ENCODE results near the gene SOX10.

The SOX10 gene

DNA sequence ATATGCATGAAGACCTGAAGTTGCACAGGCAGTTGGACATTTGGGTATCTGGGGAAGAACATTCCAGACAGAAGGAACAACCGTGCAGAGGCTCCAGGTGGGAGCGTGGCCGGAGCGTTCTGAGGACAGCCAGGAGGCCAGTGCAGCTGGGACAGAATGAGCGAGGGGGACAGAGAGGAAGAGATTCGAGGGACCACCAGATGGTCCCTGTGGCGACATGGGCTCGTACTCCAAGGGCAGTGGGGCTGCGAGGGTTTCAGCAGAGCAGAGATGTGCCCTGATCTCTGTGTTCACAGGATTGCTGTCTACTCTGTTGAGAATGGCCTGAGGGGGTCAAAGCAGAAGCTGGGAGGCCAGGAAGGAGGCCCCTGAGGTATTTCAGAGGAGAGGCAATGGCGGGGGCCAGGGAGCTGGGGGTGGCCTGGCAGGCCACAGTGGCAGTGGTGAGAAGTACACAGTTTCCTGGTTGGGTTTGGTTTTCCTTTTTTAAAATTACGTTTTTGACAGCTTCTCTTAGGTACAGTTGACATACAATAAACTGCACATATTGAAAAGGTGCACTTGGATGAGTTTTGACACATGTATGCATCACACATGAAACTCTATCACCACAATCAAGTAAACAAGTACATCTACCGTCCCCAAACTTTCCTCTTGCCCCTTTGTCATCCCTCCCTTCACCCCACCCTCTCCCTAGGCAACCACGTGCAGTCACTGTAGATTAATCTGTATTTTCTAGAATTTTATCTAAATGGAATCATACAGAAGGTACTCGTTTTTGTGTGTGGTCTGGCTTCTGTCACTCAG is 24.8 kb upstream of the SOX10 start:
- TF ChIP-seq, protein P1, sequence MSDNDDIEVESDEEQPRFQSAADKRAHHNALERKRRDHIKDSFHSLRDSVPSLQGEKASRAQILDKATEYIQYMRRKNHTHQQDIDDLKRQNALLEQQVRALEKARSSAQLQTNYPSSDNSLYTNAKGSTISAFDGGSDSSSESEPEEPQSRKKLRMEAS (IDR thresholded peaks at IDR 0.05; ENCODE audit: low read depth, low read length), result no peak
- TF ChIP-seq MYC (IDR thresholded peaks at IDR 0.05; ENCODE audit: low read depth, low read length) (no peak), POLR2A (IDR thresholded peaks at IDR 0.05; ENCODE audit: extremely low read depth, insufficient read length) (no peak)
- TF ChIP-seq, protein P2, sequence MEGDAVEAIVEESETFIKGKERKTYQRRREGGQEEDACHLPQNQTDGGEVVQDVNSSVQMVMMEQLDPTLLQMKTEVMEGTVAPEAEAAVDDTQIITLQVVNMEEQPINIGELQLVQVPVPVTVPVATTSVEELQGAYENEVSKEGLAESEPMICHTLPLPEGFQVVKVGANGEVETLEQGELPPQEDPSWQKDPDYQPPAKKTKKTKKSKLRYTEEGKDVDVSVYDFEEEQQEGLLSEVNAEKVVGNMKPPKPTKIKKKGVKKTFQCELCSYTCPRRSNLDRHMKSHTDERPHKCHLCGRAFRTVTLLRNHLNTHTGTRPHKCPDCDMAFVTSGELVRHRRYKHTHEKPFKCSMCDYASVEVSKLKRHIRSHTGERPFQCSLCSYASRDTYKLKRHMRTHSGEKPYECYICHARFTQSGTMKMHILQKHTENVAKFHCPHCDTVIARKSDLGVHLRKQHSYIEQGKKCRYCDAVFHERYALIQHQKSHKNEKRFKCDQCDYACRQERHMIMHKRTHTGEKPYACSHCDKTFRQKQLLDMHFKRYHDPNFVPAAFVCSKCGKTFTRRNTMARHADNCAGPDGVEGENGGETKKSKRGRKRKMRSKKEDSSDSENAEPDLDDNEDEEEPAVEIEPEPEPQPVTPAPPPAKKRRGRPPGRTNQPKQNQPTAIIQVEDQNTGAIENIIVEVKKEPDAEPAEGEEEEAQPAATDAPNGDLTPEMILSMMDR (IDR thresholded peaks at IDR 0.05; ENCODE audit: low read depth, low read length), result no peak
- H3K4me3 ChIP-seq (ENCODE audit: low read depth, low read length), result no peak overlapping the region
- no peak for DNase-seq (ENCODE audit: low read depth)

DNA sequence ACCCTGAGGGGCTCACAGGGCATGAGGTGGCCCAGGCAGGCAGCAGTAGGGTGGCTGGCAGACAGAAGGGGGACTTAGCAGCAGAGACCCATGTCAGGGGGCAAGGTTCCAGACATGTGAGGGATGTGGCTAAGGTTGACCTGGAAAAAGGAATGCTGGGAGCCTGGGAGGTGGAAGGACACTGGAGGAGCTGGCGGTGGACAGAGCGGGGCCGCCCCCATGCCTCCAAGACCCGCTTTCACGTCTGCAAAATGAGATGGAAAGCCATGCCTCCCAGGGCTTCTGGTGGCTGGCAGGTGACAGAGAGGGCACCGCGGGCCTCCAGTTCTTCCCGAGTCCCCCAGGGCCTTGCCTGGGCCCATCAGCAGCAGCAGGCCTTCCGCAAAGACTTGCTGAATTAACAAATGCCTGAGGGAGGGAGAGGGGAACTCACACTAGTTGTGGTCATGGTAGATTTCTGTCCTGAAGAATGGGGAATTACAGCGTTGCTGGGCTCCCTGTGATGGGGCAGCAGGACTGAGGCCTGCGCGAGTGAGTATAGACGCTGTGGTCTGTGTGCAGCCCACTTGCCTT is 23.1 kb upstream of the SOX10 start:
- TF ChIP-seq, protein P1 (IDR thresholded peaks at IDR 0.05; ENCODE audit: low read depth, low read length), result no peak
- TF ChIP-seq POLR2A (IDR thresholded peaks at IDR 0.05; ENCODE audit: extremely low read depth, insufficient read length), result no peak
- no peak for TF ChIP-seq MYC (IDR thresholded peaks at IDR 0.05; ENCODE audit: low read depth, low read length)
- TF ChIP-seq, protein P2 (IDR thresholded peaks at IDR 0.05; ENCODE audit: low read depth, low read length), result no peak

DNA sequence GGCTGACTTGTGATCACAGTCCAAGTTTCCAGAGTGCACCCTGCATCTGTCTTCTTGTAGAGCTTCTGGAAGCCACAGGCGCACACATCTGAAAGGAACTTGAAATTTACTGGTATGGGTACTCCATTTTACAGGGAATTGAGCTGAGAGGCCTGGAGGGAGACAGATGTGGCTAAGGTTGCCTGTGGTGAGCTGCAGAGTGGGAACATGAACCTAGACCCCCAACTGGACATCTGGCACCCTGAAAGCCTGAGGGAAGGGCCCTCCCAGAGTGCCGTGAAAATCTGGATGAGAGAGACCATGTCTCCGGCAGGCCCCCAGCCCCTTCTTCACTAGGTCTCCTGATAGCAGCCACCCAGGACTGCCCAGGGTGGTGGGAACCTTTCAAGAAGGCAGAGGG is 22.6 kb upstream of the SOX10 start:
- no peak for DNase-seq (ENCODE audit: low read depth)
- H3K4me3 ChIP-seq (ENCODE audit: low read depth, low read length), result no peak overlapping the region
- TF ChIP-seq POLR2A (IDR thresholded peaks at IDR 0.05; ENCODE audit: extremely low read depth, insufficient read length) (no peak), MYC (IDR thresholded peaks at IDR 0.05; ENCODE audit: low read depth, low read length) (no peak)
- TF ChIP-seq, protein P2 (IDR thresholded peaks at IDR 0.05; ENCODE audit: low read depth, low read length), result no peak
- TF ChIP-seq, protein P1 (IDR thresholded peaks at IDR 0.05; ENCODE audit: low read depth, low read length), result no peak

More for the DNA sequence above, 23.1 kb upstream of the SOX10 start:
- DNase-seq (ENCODE audit: low read depth), result no peak
- no peak overlapping the region for H3K4me3 ChIP-seq (ENCODE audit: low read depth, low read length)

DNA sequence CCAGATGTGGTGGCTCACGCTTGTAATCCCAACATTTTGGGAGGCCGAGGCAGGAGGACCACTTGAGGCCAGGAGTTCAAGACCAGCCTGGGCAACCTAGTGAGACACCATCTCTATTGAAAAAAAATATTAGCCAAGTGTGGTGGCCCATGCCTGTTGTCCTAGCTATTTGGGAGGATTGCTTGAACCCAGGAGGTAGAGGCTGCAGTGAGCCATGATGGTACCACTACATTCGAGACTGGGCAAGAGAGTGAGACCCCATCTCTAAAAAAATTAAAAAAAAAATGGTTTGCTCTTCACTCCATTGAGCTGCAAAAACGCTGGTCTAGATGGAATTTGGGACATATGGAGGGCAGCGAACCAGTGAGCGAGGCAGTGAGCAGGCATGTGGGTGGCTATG is 21.6 kb upstream of the SOX10 start:
- TF ChIP-seq, protein P1 (IDR thresholded peaks at IDR 0.05; ENCODE audit: low read depth, low read length), result no peak
- TF ChIP-seq MYC (IDR thresholded peaks at IDR 0.05; ENCODE audit: low read depth, low read length) (no peak), POLR2A (IDR thresholded peaks at IDR 0.05; ENCODE audit: extremely low read depth, insufficient read length) (no peak)
- TF ChIP-seq, protein P2 (IDR thresholded peaks at IDR 0.05; ENCODE audit: low read depth, low read length), result no peak
- H3K4me3 ChIP-seq (ENCODE audit: low read depth, low read length), result no peak overlapping the region
- DNase-seq (ENCODE audit: low read depth), result no peak

DNA sequence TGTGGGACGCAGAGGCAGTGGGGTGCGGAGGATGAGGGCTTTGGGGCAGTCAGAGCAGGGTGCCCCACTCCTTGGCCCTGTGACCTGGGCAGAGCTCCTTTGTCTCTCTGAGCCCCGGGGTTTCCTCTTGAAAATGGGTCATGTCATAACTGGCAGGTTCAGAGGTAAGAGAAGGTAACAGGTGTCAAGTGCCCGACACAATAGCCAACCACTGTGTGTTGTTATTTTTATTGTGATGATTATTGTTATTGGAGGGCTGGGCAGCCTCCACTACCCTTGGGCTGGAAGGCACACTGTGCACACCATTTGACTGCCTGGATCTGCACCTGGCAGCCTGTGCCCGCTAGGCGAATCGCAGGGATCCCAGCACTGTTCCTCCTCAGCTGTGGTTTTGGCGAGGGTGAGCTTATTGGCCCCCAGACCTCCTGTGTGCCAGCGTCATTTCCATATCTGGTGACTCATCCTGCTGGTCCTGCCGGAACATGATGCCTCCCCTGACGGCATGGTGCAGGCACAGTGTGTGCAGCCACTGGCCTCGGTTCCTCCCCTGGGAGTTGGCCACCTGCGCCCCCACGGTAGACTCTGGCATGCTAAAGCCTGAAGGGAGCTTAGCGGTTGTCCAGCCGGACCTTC is 15.4 kb upstream of the SOX10 start:
- H3K4me3 ChIP-seq (ENCODE audit: low read depth, low read length), result no peak overlapping the region
- peak; percentile 93 for DNase-seq (ENCODE audit: low read depth)
- TF ChIP-seq, protein P2 (IDR thresholded peaks at IDR 0.05; ENCODE audit: low read depth, low read length), result no peak
- TF ChIP-seq MYC (IDR thresholded peaks at IDR 0.05; ENCODE audit: low read depth, low read length) (peak; percentile 23; the same call in 1 of the 2 replicates), POLR2A (IDR thresholded peaks at IDR 0.05; ENCODE audit: extremely low read depth, insufficient read length) (no peak)
- TF ChIP-seq, protein P1 (IDR thresholded peaks at IDR 0.05; ENCODE audit: low read depth, low read length), result peak; percentile 30; the same call in 1 of the 2 replicates
